ENCODE data around the gene DAZAP2.

DNA sequence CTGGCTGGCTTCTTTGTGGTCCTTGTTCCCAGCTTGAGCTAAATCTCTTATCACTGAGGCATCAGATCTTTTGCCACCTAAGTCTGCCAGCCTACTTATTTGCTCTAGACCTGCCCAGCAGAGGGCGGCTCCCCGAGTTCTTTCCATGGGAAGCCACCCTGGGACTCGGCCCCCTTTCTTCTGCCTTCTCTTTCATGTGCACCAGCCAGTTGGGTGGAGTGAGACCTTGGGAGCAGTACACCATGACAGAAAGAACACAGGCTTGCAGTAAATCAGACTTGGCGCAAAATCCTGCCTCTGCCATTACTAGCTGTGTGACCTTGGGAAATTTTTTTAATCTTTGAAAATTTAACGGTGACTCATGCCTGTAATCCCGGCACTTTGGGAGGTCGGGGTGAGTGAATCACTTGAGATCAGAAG, 24.1 kb downstream of the DAZAP2 start:
- TF ChIP-seq, protein P1, sequence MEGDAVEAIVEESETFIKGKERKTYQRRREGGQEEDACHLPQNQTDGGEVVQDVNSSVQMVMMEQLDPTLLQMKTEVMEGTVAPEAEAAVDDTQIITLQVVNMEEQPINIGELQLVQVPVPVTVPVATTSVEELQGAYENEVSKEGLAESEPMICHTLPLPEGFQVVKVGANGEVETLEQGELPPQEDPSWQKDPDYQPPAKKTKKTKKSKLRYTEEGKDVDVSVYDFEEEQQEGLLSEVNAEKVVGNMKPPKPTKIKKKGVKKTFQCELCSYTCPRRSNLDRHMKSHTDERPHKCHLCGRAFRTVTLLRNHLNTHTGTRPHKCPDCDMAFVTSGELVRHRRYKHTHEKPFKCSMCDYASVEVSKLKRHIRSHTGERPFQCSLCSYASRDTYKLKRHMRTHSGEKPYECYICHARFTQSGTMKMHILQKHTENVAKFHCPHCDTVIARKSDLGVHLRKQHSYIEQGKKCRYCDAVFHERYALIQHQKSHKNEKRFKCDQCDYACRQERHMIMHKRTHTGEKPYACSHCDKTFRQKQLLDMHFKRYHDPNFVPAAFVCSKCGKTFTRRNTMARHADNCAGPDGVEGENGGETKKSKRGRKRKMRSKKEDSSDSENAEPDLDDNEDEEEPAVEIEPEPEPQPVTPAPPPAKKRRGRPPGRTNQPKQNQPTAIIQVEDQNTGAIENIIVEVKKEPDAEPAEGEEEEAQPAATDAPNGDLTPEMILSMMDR (conservative IDR thresholded peaks at IDR 0.05; ENCODE audit: low read depth in 2 of 2): peak; percentile 63 to 66
- no peak for TF ChIP-seq EZH2phosphoT487 (IDR thresholded peaks at IDR 0.05; ENCODE audit: unreplicated experiment)
